Loucy (cell line): Measurements from ENCODE around the gene IQGAP1.
A peak's percentile ranks its signal among the peaks of the same experiment; 100 is the strongest.

ENCODE experiments used
- H2AFZ ChIP-seq: fragments of 200-600 bp; sonication (generic); 2 replicates; pipeline ENCODE4 v1.6.0; 2016; ENCODE audit warnings: antibody characterized with exemption, mild to moderate bottlenecking, low read length, moderate library complexity
- H3F3A ChIP-seq: fragments of 200-600 bp; 2 replicates; pipeline ENCODE4 v1.6.0; 2016; ENCODE audit warnings: antibody characterized with exemption, low read depth, mild to moderate bottlenecking
- H3K27me3 ChIP-seq: fragments of 200-600 bp; sonication (generic); 2 replicates; pipeline ENCODE4 v1.6.1; 2014; ENCODE audit warnings: low read length, mild to moderate bottlenecking; ENCODE audit not compliant: insufficient read depth, poor library complexity, severe bottlenecking
- H3K36me3 ChIP-seq: fragments of 200-600 bp; sonication (generic); 2 replicates; pipeline ENCODE4 v1.6.1; 2016; ENCODE audit warnings: low read length; ENCODE audit not compliant: insufficient read depth
- H3K4me1 ChIP-seq: fragments of 200-600 bp; sonication (generic); 2 replicates; pipeline ENCODE4 v1.5.1; 2014; ENCODE audit warnings: low read length, mild to moderate bottlenecking; ENCODE audit not compliant: insufficient read depth, poor library complexity, severe bottlenecking
- H3K4me2 ChIP-seq: fragments of 200-600 bp; sonication (generic); 2 replicates; pipeline ENCODE4 v1.6.0; 2014; ENCODE audit warnings: antibody characterized with exemption, low read length, low read depth, mild to moderate bottlenecking; ENCODE audit not compliant: poor library complexity, severe bottlenecking
- H3K4me3 ChIP-seq: fragments of 200-600 bp; sonication (generic); 2 replicates; pipeline ENCODE4 v1.5.1; 2014; ENCODE audit warnings: low read length, mild to moderate bottlenecking, mixed read lengths; ENCODE audit not compliant: poor library complexity, severe bottlenecking
- H3K79me2 ChIP-seq: fragments of 200-600 bp; sonication (generic); 2 replicates; pipeline ENCODE4 v1.6.1; 2014; ENCODE audit warnings: low read length; ENCODE audit not compliant: insufficient read depth
- H3K9ac ChIP-seq: fragments of 200-600 bp; sonication (generic); 2 replicates; pipeline ENCODE4 v1.6.0; 2014; ENCODE audit warnings: mild to moderate bottlenecking, low read depth, low read length, moderate library complexity; ENCODE audit not compliant: poor library complexity, severe bottlenecking
- H3K9me2 ChIP-seq: fragments of 200-600 bp; sonication (generic); replicated peaks from 2 replicates; pipeline ENCODE4 v1.6.1; 2016; ENCODE audit warnings: low read depth, low read length, mixed read lengths
- H3K9me3 ChIP-seq: fragments of 200-600 bp; sonication (generic); 2 replicates; pipeline ENCODE4 v1.6.1; 2014; ENCODE audit warnings: mild to moderate bottlenecking, antibody characterized with exemption, low read length, low read depth; ENCODE audit not compliant: insufficient read depth
- H4K20me1 ChIP-seq: fragments of 200-600 bp; sonication (generic); 2 replicates; pipeline ENCODE4 v1.6.0; 2014; ENCODE audit warnings: antibody characterized with exemption, low read length, mild to moderate bottlenecking; ENCODE audit not compliant: insufficient read depth, poor library complexity, severe bottlenecking
- CTCF ChIP-seq: fragments of 200-600 bp; sonication (generic); conservative IDR thresholded peaks from 2 replicates; pipeline ENCODE4 v1.5.1; 2014; ENCODE audit warnings: mild to moderate bottlenecking, antibody characterized with exemption, low read length
- EZH2phosphoT487 ChIP-seq: fragments of 200-600 bp; IDR thresholded peaks from 2 replicates; pipeline ENCODE4 v1.6.1; 2018; ENCODE audit warnings: antibody characterized with exemption, mild to moderate bottlenecking, moderate library complexity, borderline replicate concordance

IQGAP1 gene

GRCh38 chr15:90405055-90405607 lies 17.1 kb downstream of the IQGAP1 start:
- Histone ChIP-seq H3K79me2 (peaks cover 91% of the 10 kb centered on the region), H2AFZ (no peak overlapping the region), H3K9me2 (no peaks in the 10 kb centered on the region), H3K4me1 (peaks cover 46% of the 10 kb centered on the region), H3K9ac (no peak overlapping the region), H3F3A (peaks cover 12% of the 10 kb centered on the region; the same call in 1 of the 2 replicates), H3K36me3 (no peaks in the 10 kb centered on the region), H3K27me3 (no peaks in the 10 kb centered on the region), H3K4me2 (no peak overlapping the region), H3K9me3 (no peaks in the 10 kb centered on the region), H4K20me1 (peaks cover 26% of the 10 kb centered on the region), H3K4me3 (no peak overlapping the region)
- TF ChIP-seq EZH2phosphoT487, result no peak
- no peak for TF ChIP-seq CTCF

GRCh38 chr15:90407336-90407735 lies 19.3 kb downstream of the IQGAP1 start:
- peaks cover 10% of the 10 kb centered on the region for H4K20me1 ChIP-seq
- peak overlapping the region; percentile 25 for H3K4me2 ChIP-seq
- H2AFZ ChIP-seq, result no peak overlapping the region
- no peaks in the 10 kb centered on the region for H3K9me2 ChIP-seq
- peaks cover 87% of the 10 kb centered on the region for H3K79me2 ChIP-seq
- H3K27me3 ChIP-seq, result no peaks in the 10 kb centered on the region
- no peak overlapping the region for H3K9ac ChIP-seq
- peaks cover 28% of the 10 kb centered on the region for H3K4me1 ChIP-seq
- no peaks in the 10 kb centered on the region for H3K36me3 ChIP-seq
- H3F3A ChIP-seq, result peaks cover 7% of the 10 kb centered on the region; the same call in 1 of the 2 replicates
- H3K4me3 ChIP-seq, result peak overlapping the region; percentile 5
- TF ChIP-seq CTCF (no peak), EZH2phosphoT487 (no peak)
- no peaks in the 10 kb centered on the region for H3K9me3 ChIP-seq

- Histone ChIP-seq H3K36me3 (no peaks in the 10 kb centered on the region), H3F3A (peaks cover 7% of the 10 kb centered on the region; the same call in 1 of the 2 replicates), H3K9me3 (no peaks in the 10 kb centered on the region), H3K4me2 (peak overlapping the region; percentile 25), H3K9ac (no peak overlapping the region), H2AFZ (no peak overlapping the region), H3K27me3 (no peaks in the 10 kb centered on the region), H3K9me2 (no peaks in the 10 kb centered on the region), H4K20me1 (peaks cover 15% of the 10 kb centered on the region), H3K4me1 (peaks cover 33% of the 10 kb centered on the region), H3K4me3 (peak overlapping the region; percentile 5), H3K79me2 (peaks cover 83% of the 10 kb centered on the region)
- TF ChIP-seq EZH2phosphoT487 (no peak), CTCF (no peak)
These were observed 19.9 kb downstream of the IQGAP1 start for GRCh38 chr15:90407871-90408317.
